Trophoblast cell (in vitro differentiated cells and primary cell): Measurements from ENCODE around the gene KLK11.

Experiments
- DNase-seq, 2 donors: peaks; one replicate each; pipeline ENCODE4 v3.0.0-alpha.2; 2016
- H2AFZ ChIP-seq: 2 replicates; pipeline ENCODE4 v1.6.1; 2013; ENCODE audit warnings: low read length, moderate library complexity, mild to moderate bottlenecking; ENCODE audit not compliant: insufficient read depth, poor library complexity
- H2AK5ac ChIP-seq: 2 replicates; pipeline ENCODE4 v1.6.1; 2013; ENCODE audit warnings: mild to moderate bottlenecking, low read length
- H2BK120ac ChIP-seq: 2 replicates; pipeline ENCODE4 v1.6.1; 2013; ENCODE audit warnings: low read length, mild to moderate bottlenecking, moderate library complexity; ENCODE audit not compliant: insufficient read depth, poor library complexity
- H2BK12ac ChIP-seq: 2 replicates; pipeline ENCODE4 v1.6.1; 2013; ENCODE audit warnings: mild to moderate bottlenecking, low read length, moderate library complexity
- H2BK5ac ChIP-seq: 2 replicates; pipeline ENCODE4 v1.6.1; 2013; ENCODE audit warnings: low read length, low read depth, moderate library complexity, mild to moderate bottlenecking; ENCODE audit not compliant: poor library complexity
- H3K14ac ChIP-seq: 2 replicates; pipeline ENCODE4 v1.6.1; 2013; ENCODE audit warnings: mild to moderate bottlenecking, low read length
- H3K18ac ChIP-seq: 2 replicates; pipeline ENCODE4 v1.6.1; 2013; ENCODE audit warnings: mild to moderate bottlenecking, low read length
- H3K23ac ChIP-seq: 2 replicates; pipeline ENCODE4 v1.6.1; 2013; ENCODE audit warnings: low read length
- H3K27ac ChIP-seq: 2 replicates; pipeline ENCODE4 v1.5.1; 2013; ENCODE audit warnings: low read depth, mild to moderate bottlenecking, inconsistent platforms, low read length, moderate library complexity
- H3K27me3 ChIP-seq: 2 replicates; pipeline ENCODE4 v1.6.1; 2013; ENCODE audit warnings: inconsistent platforms, mild to moderate bottlenecking, low read length, moderate library complexity; ENCODE audit not compliant: insufficient read depth
- H3K36me3 ChIP-seq, 2 experiments: 1 replicate in 1 of 2; 2 replicates in 1 of 2; pipeline ENCODE4 v1.6.1; 2013; ENCODE audit warnings: low read length in 2 of 2, mild to moderate bottlenecking in 2 of 2, moderate library complexity in 1 of 2; ENCODE audit not compliant: insufficient read depth in 2 of 2, control insufficient read depth in 1 of 2
- H3K4ac ChIP-seq: 2 replicates; pipeline ENCODE4 v1.6.1; 2013; ENCODE audit warnings: low read depth, mild to moderate bottlenecking, low read length, moderate library complexity
- H3K4me1 ChIP-seq, 2 experiments: 1 replicate in 1 of 2; 2 replicates in 1 of 2; pipeline ENCODE4 v1.6.1; 2013; ENCODE audit warnings: low read length in 2 of 2, mild to moderate bottlenecking in 2 of 2, moderate library complexity in 1 of 2; ENCODE audit not compliant: insufficient read depth in 2 of 2, control insufficient read depth in 1 of 2
- H3K4me2 ChIP-seq: 2 replicates; pipeline ENCODE4 v1.6.1; 2013; ENCODE audit warnings: inconsistent platforms, mild to moderate bottlenecking, low read length, moderate library complexity
- H3K4me3 ChIP-seq: 2 replicates; pipeline ENCODE4 v1.5.1; 2013; ENCODE audit warnings: mild to moderate bottlenecking, low read depth, low read length, inconsistent platforms
- H3K79me1 ChIP-seq: one replicate; pipeline ENCODE4 v1.6.1; 2013; ENCODE audit warnings: low read length
- H3K79me2 ChIP-seq: 2 replicates; pipeline ENCODE4 v1.6.1; 2013; ENCODE audit warnings: low read length, mild to moderate bottlenecking; ENCODE audit not compliant: control insufficient read depth, insufficient read depth, poor library complexity
- H3K9ac ChIP-seq: 2 replicates; pipeline ENCODE4 v1.6.1; 2013; ENCODE audit warnings: mild to moderate bottlenecking, low read length
- H3K9me3 ChIP-seq: 2 replicates; pipeline ENCODE4 v1.6.1; 2013; ENCODE audit warnings: low read depth, mild to moderate bottlenecking, control low read depth, inconsistent platforms, low read length; ENCODE audit not compliant: insufficient read depth
- H4K12ac ChIP-seq: 2 replicates; pipeline ENCODE4 v1.6.1; 2013; ENCODE audit warnings: low read depth, mild to moderate bottlenecking, low read length, moderate library complexity
- H4K8ac ChIP-seq: 2 replicates; pipeline ENCODE4 v1.6.1; 2013; ENCODE audit warnings: low read depth, mild to moderate bottlenecking, low read length, moderate library complexity
- H4K91ac ChIP-seq: one replicate; pipeline ENCODE4 v1.6.1; 2013; ENCODE audit warnings: low read depth, mild to moderate bottlenecking, low read length, moderate library complexity
- WGBS: extraction: QIAGEN DNeasy Blood & Tissue Kit; methylation state at CpG from one replicate; pipeline ENCODE4 v1.1.7; 2013; ENCODE audit warnings: missing lambda C conversion rate; ENCODE audit not compliant: insufficient read length, insufficient coverage; ENCODE audit errors: extremely low coverage; 5-methylcytosine and 5-hydroxymethylcytosine counted together

The KLK11 gene

GRCh38 chr19:51034704-51035103 lies 8.3 kb upstream of the KLK11 start, which contains the start of gene KLK12:
Gene KLK12, minus strand, starts transcription at chr19:51035002. Its CDS starts 381 bp downstream, at chr19:51034621.
- H3K4me3 ChIP-seq: no peak within 1 kb of the TSS
- WGBS: no CpG with 5 or more reads among the region's 11 CpGs

GRCh38 chr19:51031880-51032225 lies 5.4 kb upstream of the KLK11 start:
- H2BK120ac ChIP-seq: no peak overlapping the region
- WGBS: no CpG with 5 or more reads among the region's 28 CpGs
- no peak overlapping the region for H2BK12ac ChIP-seq

More at GRCh38 chr19:51034704-51035103, 8.3 kb upstream of the KLK11 start, which contains the start of gene KLK12:
- Histone ChIP-seq H3K36me3 (no peaks in the 10 kb centered on the region), H4K91ac (no peak within 1 kb of the TSS), H3K9ac (no peak within 1 kb of the TSS), H4K8ac (no peak within 1 kb of the TSS), H3K14ac (no peak within 1 kb of the TSS), H2BK12ac (no peak within 1 kb of the TSS), H3K9me3 (no peaks in the 10 kb centered on the region), H3K4me2 (no peak within 1 kb of the TSS), H3K4ac (no peak within 1 kb of the TSS), H3K27me3 (no peaks in the 10 kb centered on the region), H3K23ac (no peak within 1 kb of the TSS), H3K79me2 (no peaks in the 10 kb centered on the region), H4K12ac (no peak within 1 kb of the TSS), H2AFZ (no peak within 1 kb of the TSS), H2BK120ac (no peak within 1 kb of the TSS), H3K27ac (no peak within 1 kb of the TSS), H3K79me1 (no peaks in the 10 kb centered on the region), H3K4me1 (no peaks in the 10 kb centered on the region), H2BK5ac (no peak within 1 kb of the TSS), H2AK5ac (no peak within 1 kb of the TSS), H3K18ac (no peak within 1 kb of the TSS)
- DNase-seq: no peak

GRCh38 chr19:51031220-51031879 lies 4.9 kb upstream of the KLK11 start:
- Histone ChIP-seq H4K12ac (no peak overlapping the region), H2AFZ (no peak overlapping the region), H2AK5ac (no peak overlapping the region), H3K4me2 (no peak overlapping the region), H3K4me3 (no peak overlapping the region), H4K8ac (no peak overlapping the region), H3K23ac (no peak overlapping the region), H3K18ac (no peak overlapping the region), H3K4ac (no peak overlapping the region), H3K79me2 (no peaks in the 10 kb centered on the region), H3K14ac (no peak overlapping the region), H2BK120ac (no peak overlapping the region), H4K91ac (no peak overlapping the region), H3K4me1 (no peaks in the 10 kb centered on the region), H3K79me1 (no peaks in the 10 kb centered on the region), H3K9ac (no peak overlapping the region), H3K27ac (no peak overlapping the region), H3K9me3 (no peaks in the 10 kb centered on the region), H2BK5ac (no peak overlapping the region), H3K27me3 (no peaks in the 10 kb centered on the region), H2BK12ac (no peak overlapping the region), H3K36me3 (no peaks in the 10 kb centered on the region)
- no peak for DNase-seq
- whole genome bisulfite sequencing: no CpG with 5 or more reads among the region's 7 CpGs

More at GRCh38 chr19:51031880-51032225, 5.4 kb upstream of the KLK11 start:
- no peak overlapping the region for H2BK5ac ChIP-seq
- H3K79me1 ChIP-seq: no peaks in the 10 kb centered on the region
- no peak overlapping the region for H3K23ac ChIP-seq
- no peak overlapping the region for H3K9ac ChIP-seq
- DNase-seq: no peak
- no peak overlapping the region for H3K4me3 ChIP-seq
- H4K12ac ChIP-seq: no peak overlapping the region
- H3K4me2 ChIP-seq: no peak overlapping the region
- H3K27ac ChIP-seq: no peak overlapping the region
- no peaks in the 10 kb centered on the region for H3K9me3 ChIP-seq
- H3K4ac ChIP-seq: no peak overlapping the region
- no peaks in the 10 kb centered on the region for H3K27me3 ChIP-seq
- H3K4me1 ChIP-seq: no peaks in the 10 kb centered on the region
- H2AFZ ChIP-seq: no peak overlapping the region
- H3K18ac ChIP-seq: no peak overlapping the region
- H3K79me2 ChIP-seq: no peaks in the 10 kb centered on the region
- no peak overlapping the region for H2AK5ac ChIP-seq
- no peak overlapping the region for H4K91ac ChIP-seq
- H4K8ac ChIP-seq: no peak overlapping the region
- H3K36me3 ChIP-seq: no peaks in the 10 kb centered on the region
- H3K14ac ChIP-seq: no peak overlapping the region

- Histone ChIP-seq H2BK5ac (no peak overlapping the region), H4K91ac (no peak overlapping the region), H3K4me2 (no peak overlapping the region), H3K9me3 (no peaks in the 10 kb centered on the region), H2BK120ac (no peak overlapping the region), H3K79me1 (no peaks in the 10 kb centered on the region), H3K23ac (no peak overlapping the region), H2AK5ac (no peak overlapping the region), H4K8ac (no peak overlapping the region), H3K27ac (no peak overlapping the region), H3K36me3 (no peaks in the 10 kb centered on the region), H3K18ac (no peak overlapping the region), H3K14ac (no peak overlapping the region), H3K27me3 (no peaks in the 10 kb centered on the region), H3K4me3 (no peak overlapping the region), H2AFZ (no peak overlapping the region), H3K79me2 (no peaks in the 10 kb centered on the region), H3K4ac (no peak overlapping the region), H3K9ac (no peak overlapping the region), H3K4me1 (no peaks in the 10 kb centered on the region), H4K12ac (no peak overlapping the region), H2BK12ac (no peak overlapping the region)
- no CpG with 5 or more reads among the region's 13 CpGs for WGBS
- no peak for DNase-seq
Observed at GRCh38 chr19:51030631-51031030, 4.2 kb upstream of the KLK11 start.
